NOMO-1 (cell line): Measurements from ENCODE around the gene CALHM3.

Experiments
- DNase-seq, 2 experiments: peaks; one replicate each; lab custom pipeline; 2025; ENCODE audit not compliant: unreplicated experiment in 2 of 2; lab: John Stamatoyannopoulos, UW

The CALHM3 gene

GRCh38 chr10:103451831-103452505, 27.1 kb downstream of the CALHM3 start, which contains the start of gene CALHM2:
Gene CALHM2, minus strand, starts transcription at chr10:103452370. Its CDS starts 2,429 bp downstream, at chr10:103449941.
- peak; percentile 47 to 65 for DNase-seq

- DNase-seq: peak in 1 of 2 experiments; percentile 17
These were observed 27.8 kb downstream of the CALHM3 start for GRCh38 chr10:103451091-103451813.

- no peak for DNase-seq
These were observed 28.8 kb downstream of the CALHM3 start for GRCh38 chr10:103450201-103450695.

- no peak for DNase-seq
These were observed 29.6 kb downstream of the CALHM3 start for GRCh38 chr10:103449208-103450144.

GRCh38 chr10:103448746-103449145, 30.3 kb downstream of the CALHM3 start:
- DNase-seq: no peak

- DNase-seq: no peak
These were observed 31.9 kb downstream of the CALHM3 start for GRCh38 chr10:103447187-103447586.

GRCh38 chr10:103445767-103446567, 33.1 kb downstream of the CALHM3 start:
- DNase-seq: no peak

- no peak for DNase-seq
These were observed 33.7 kb downstream of the CALHM3 start for GRCh38 chr10:103445366-103445765.

GRCh38 chr10:103444478-103444877, 34.6 kb downstream of the CALHM3 start:
- DNase-seq: no peak

GRCh38 chr10:103443475-103444185, 35.4 kb downstream of the CALHM3 start:
- DNase-seq: no peak

- no peak for DNase-seq
These were observed 37.0 kb downstream of the CALHM3 start for GRCh38 chr10:103442031-103442461.

- no peak for DNase-seq
These were observed 37.4 kb downstream of the CALHM3 start for GRCh38 chr10:103441611-103442010.

- DNase-seq: no peak
These were observed 37.8 kb downstream of the CALHM3 start for GRCh38 chr10:103441206-103441605.

- no peak for DNase-seq
These were observed 38.6 kb downstream of the CALHM3 start for GRCh38 chr10:103440416-103440815.

- no peak for DNase-seq
These were observed 39.3 kb downstream of the CALHM3 start for GRCh38 chr10:103439776-103440175.

- DNase-seq: no peak
These were observed 45.2 kb downstream of the CALHM3 start for GRCh38 chr10:103433858-103434257.

- no peak for DNase-seq
These were observed 47.1 kb downstream of the CALHM3 start for GRCh38 chr10:103431902-103432301.

GRCh38 chr10:103429647-103430046, 49.4 kb downstream of the CALHM3 start:
- DNase-seq: no peak

GRCh38 chr10:103428989-103429643, 49.9 kb downstream of the CALHM3 start:
- DNase-seq: no peak
